Activated T-cell treated with anti-CD3 and anti-CD28 coated beads, Interleukin-2, amount 50 U/mL, for 4 hours (primary cell): Measurements from ENCODE around the gene WDR43. TPM values are rescaled to one million over a fixed set of nuclear protein-coding genes. Genes with fewer than 3 reads are reported as not detected.

ENCODE experiments used
- ATAC-seq, 2 donors: fragments of 200-7000 bp; cut with Tn5 transposase; one replicate each; pipeline ENCODE4 v1.10.0; 2021
- DNase-seq: peaks from one replicate; pipeline ENCODE4 v3.0.0-alpha.2; 2020
- H3K27me3 Mint-ChIP-seq: one replicate; pipeline ENCODE4 v1.8.0; 2021; ENCODE audit warnings: low read depth, mixed read lengths
- H3K36me3 Mint-ChIP-seq: one replicate; pipeline ENCODE4 v1.8.0; 2022; ENCODE audit warnings: mixed read lengths; ENCODE audit not compliant: insufficient read depth
- H3K4me1 Mint-ChIP-seq: one replicate; pipeline ENCODE4 v1.8.0; 2021; ENCODE audit warnings: low read depth, mixed read lengths
- H3K4me3 Mint-ChIP-seq: one replicate; pipeline ENCODE4 v1.8.0; 2021; ENCODE audit warnings: mild to moderate bottlenecking, moderate library complexity, mixed read lengths
- H3K9me3 Mint-ChIP-seq: one replicate; pipeline ENCODE4 v1.8.0; 2021; ENCODE audit warnings: mixed read lengths
- total RNA-seq, 3 donors: library from RNA; stranded (reverse); gene quantifications; one replicate each; pipeline ENCODE4 v1.2.1, GENCODE V29; 2021

WDR43 gene, protein sequence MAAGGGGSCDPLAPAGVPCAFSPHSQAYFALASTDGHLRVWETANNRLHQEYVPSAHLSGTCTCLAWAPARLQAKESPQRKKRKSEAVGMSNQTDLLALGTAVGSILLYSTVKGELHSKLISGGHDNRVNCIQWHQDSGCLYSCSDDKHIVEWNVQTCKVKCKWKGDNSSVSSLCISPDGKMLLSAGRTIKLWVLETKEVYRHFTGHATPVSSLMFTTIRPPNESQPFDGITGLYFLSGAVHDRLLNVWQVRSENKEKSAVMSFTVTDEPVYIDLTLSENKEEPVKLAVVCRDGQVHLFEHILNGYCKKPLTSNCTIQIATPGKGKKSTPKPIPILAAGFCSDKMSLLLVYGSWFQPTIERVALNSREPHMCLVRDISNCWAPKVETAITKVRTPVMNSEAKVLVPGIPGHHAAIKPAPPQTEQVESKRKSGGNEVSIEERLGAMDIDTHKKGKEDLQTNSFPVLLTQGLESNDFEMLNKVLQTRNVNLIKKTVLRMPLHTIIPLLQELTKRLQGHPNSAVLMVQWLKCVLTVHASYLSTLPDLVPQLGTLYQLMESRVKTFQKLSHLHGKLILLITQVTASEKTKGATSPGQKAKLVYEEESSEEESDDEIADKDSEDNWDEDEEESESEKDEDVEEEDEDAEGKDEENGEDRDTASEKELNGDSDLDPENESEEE
- 100 to 1,000 TPM; 230 to 254 (median 250) TPM for total RNA-seq

GRCh38 chr2:28894470-28895188, at the start of gene WDR43:
TSS of gene WDR43 (plus strand) at chr2:28894667. CDS start at chr2:28894699, 32 bp downstream.
- Mint-ChIP-seq H3K4me1 (peaks cover 34% of the 10 kb centered on the region), H3K27me3 (no peaks in the 10 kb centered on the region), H3K4me3 (peak within 1 kb of the TSS; percentile 98), H3K36me3 (peaks cover 19% of the 10 kb centered on the region), H3K9me3 (no peaks in the 10 kb centered on the region)
- DNase-seq: peak; percentile 97
- ATAC-seq: peak; percentile 89 to 90

DNA sequence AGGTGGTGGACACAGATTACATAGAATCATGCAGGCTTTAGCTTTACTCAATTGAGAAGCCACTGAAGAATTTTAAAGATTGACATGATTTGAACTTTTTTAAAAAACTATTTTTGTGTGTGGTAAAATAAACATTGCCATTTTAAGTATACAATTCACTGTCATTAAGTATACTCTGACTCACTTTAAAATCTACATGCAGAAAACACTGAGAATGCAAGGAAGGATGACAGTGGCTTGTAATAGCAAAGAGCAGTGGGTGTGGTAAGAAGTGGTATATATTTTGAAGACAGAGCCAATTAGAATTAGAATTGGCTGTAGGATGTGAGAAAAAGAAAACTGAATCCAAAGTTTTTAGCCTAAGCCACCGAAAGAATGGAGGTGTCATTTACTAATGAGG, 39.3 kb upstream of the WDR43 start:
- H3K4me1 Mint-ChIP-seq: no peaks in the 10 kb centered on the region
- peaks cover 22% of the 10 kb centered on the region for H3K36me3 Mint-ChIP-seq
- no peak for DNase-seq
- ATAC-seq: no peak
- H3K9me3 Mint-ChIP-seq: no peaks in the 10 kb centered on the region
- H3K27me3 Mint-ChIP-seq: no peaks in the 10 kb centered on the region
- no peak overlapping the region for H3K4me3 Mint-ChIP-seq

DNA sequence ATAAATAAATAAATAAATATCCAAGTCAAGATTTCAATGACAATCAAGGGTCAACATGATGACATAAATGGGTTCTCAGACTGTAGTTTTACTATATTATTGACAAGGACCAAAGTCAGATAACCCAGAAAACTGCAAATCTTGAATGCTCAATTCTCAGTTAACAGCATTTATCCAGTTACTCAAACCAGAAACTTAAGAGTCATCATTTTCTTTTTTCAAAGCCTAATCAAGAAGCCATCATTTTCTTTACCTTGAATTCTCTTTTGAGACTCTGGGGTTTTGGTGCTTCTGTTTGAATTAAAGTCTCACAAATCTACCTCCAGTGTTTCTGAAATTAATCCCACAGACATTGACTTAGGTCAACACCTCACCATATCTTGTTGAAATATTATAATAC, 38.5 kb upstream of the WDR43 start:
- peaks cover 28% of the 10 kb centered on the region for H3K36me3 Mint-ChIP-seq
- no peaks in the 10 kb centered on the region for H3K4me1 Mint-ChIP-seq
- H3K4me3 Mint-ChIP-seq: no peak overlapping the region
- no peak for ATAC-seq
- DNase-seq: no peak
- H3K9me3 Mint-ChIP-seq: no peaks in the 10 kb centered on the region
- H3K27me3 Mint-ChIP-seq: no peaks in the 10 kb centered on the region

- Mint-ChIP-seq H3K27me3 (no peaks in the 10 kb centered on the region), H3K4me1 (peaks cover 41% of the 10 kb centered on the region), H3K9me3 (no peaks in the 10 kb centered on the region), H3K36me3 (peaks cover 19% of the 10 kb centered on the region), H3K4me3 (peak overlapping the region; percentile 99)
- no peak for DNase-seq
- ATAC-seq: no peak
These were observed 25.9 kb upstream of the WDR43 start for GRCh38 chr2:28868611-28869010.

GRCh38 chr2:28869494-28870145, 24.8 kb upstream of the WDR43 start:
- DNase-seq (no peak), ATAC-seq (peak; percentile 20 to 27)
- peaks cover 12% of the 10 kb centered on the region for H3K36me3 Mint-ChIP-seq
- H3K4me1 Mint-ChIP-seq: peaks cover 35% of the 10 kb centered on the region
- peak overlapping the region; percentile 99 for H3K4me3 Mint-ChIP-seq
- no peaks in the 10 kb centered on the region for H3K27me3 Mint-ChIP-seq
- H3K9me3 Mint-ChIP-seq: no peaks in the 10 kb centered on the region

- Mint-ChIP-seq H3K4me3 (peak within 1 kb of the TSS; percentile 99), H3K27me3 (peaks cover 1% of the 10 kb centered on the region), H3K36me3 (peaks cover 9% of the 10 kb centered on the region), H3K4me1 (peaks cover 30% of the 10 kb centered on the region), H3K9me3 (no peaks in the 10 kb centered on the region)
- DNase-seq (peak; percentile 97), ATAC-seq (peak; percentile 97)
These were observed 24.1 kb upstream of the WDR43 start, which contains the start of gene TRMT61B for GRCh38 chr2:28870146-28870891. TSS of gene TRMT61B (minus strand) at chr2:28870309. CDS start at chr2:28870277, 32 bp downstream.

DNA sequence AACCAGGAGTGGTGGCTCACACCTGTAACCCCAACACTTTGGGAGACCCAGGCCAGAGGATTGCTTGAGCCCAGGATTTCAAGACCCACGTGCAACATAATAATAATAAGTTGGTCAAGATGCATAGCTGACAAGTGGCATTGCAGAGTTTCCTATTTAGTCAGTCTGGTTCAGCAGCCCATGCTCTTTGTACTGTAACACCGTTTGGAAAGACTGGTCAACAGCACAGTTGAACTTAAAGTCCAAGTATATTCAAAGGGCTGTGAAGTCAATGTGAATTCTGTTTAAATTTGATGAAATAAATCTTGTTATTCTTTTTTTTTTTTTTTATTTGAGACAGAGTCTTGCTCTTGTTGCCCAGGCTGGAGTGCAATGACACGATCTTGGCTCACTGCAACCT, 22.8 kb upstream of the WDR43 start:
- H3K4me1 Mint-ChIP-seq: peaks cover 24% of the 10 kb centered on the region
- no peak overlapping the region for H3K4me3 Mint-ChIP-seq
- DNase-seq (no peak), ATAC-seq (no peak)
- H3K27me3 Mint-ChIP-seq: peaks cover 14% of the 10 kb centered on the region
- peaks cover 8% of the 10 kb centered on the region for H3K36me3 Mint-ChIP-seq
- no peaks in the 10 kb centered on the region for H3K9me3 Mint-ChIP-seq

- H3K4me1 Mint-ChIP-seq: no peaks in the 10 kb centered on the region
- ATAC-seq (no peak), DNase-seq (no peak)
These were observed 14.3 kb upstream of the WDR43 start for GRCh38 chr2:28880193-28880592.

DNA sequence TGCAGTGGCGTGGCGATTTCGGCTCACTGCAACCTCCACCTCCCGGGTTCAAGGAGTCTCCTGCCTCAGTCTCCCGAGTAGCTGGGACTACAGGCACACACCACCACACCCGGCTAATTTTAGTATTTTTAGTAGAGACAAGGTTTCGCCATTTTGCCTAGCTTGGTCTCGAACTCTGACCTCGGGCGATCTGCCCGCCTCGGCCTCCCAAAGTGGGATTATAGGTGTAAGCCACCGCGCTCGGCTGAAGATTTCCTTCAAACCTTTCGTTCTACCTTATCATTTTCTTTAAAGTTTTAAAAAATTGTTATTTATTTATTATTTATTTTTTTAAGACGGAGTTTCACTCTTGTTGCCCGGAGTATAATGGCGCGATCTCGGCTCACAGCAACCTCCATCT, 979 bp upstream of the WDR43 start:
- Mint-ChIP-seq H3K36me3 (peaks cover 16% of the 10 kb centered on the region), H3K4me3 (peak overlapping the region; percentile 85), H3K9me3 (no peaks in the 10 kb centered on the region), H3K27me3 (no peaks in the 10 kb centered on the region), H3K4me1 (peaks cover 26% of the 10 kb centered on the region)
- no peak for ATAC-seq
- no peak for DNase-seq

More at GRCh38 chr2:28880193-28880592, 14.3 kb upstream of the WDR43 start:
- Mint-ChIP-seq H3K27me3 (peaks cover 35% of the 10 kb centered on the region), H3K9me3 (no peaks in the 10 kb centered on the region), H3K36me3 (no peaks in the 10 kb centered on the region), H3K4me3 (no peak overlapping the region)

DNA sequence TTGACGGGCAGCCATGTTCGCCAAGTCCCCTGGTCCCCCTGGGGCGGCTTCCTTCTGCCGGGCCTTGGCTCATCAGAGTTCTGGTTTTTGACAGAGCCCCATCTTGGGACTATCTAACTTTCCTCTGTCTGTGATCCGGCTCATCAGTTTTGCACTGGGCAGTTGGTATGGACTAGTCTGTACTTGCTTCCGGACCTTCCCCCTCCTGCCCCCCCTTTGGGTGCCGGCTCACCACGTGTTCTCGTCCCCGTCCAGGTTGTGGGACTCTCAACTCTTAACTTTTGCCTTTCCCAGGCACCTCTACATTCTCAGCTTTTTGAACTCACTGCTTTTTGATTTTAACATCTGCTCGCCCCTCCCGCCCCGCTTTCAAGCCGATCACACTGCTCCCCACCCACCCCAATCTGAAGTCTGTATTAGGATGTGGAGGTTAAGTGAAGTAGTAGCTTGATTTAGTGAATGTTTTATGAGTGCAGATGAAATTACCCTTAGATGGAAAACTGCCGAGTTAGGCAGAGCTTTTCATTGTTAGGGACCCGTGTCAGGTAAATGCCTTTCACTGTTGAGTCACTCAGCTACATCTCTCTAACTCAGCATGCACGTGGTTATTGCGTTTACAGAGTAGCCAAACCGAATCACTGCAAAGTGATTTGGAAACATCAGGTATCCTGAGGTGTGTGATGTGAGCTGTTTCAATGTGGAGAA, 874 bp downstream of the WDR43 start:
- Mint-ChIP-seq H3K27me3 (no peaks in the 10 kb centered on the region), H3K4me3 (peak overlapping the region; percentile 98), H3K4me1 (peaks cover 39% of the 10 kb centered on the region), H3K36me3 (peaks cover 19% of the 10 kb centered on the region), H3K9me3 (no peaks in the 10 kb centered on the region)
- DNase-seq (peak; percentile 41), ATAC-seq (peak; percentile 42)

- Mint-ChIP-seq H3K27me3 (no peaks in the 10 kb centered on the region), H3K4me3 (peak overlapping the region; percentile 98), H3K36me3 (peaks cover 23% of the 10 kb centered on the region), H3K9me3 (no peaks in the 10 kb centered on the region), H3K4me1 (peaks cover 51% of the 10 kb centered on the region)
- DNase-seq: no peak
- no peak for ATAC-seq
These were observed 2.4 kb downstream of the WDR43 start for GRCh38 chr2:28896906-28897305.

GRCh38 chr2:28898048-28898447, 3.6 kb downstream of the WDR43 start:
- H3K36me3 Mint-ChIP-seq: peaks cover 31% of the 10 kb centered on the region
- no peaks in the 10 kb centered on the region for H3K27me3 Mint-ChIP-seq
- no peak for DNase-seq
- H3K9me3 Mint-ChIP-seq: no peaks in the 10 kb centered on the region
- H3K4me1 Mint-ChIP-seq: peaks cover 53% of the 10 kb centered on the region
- ATAC-seq: no peak
- H3K4me3 Mint-ChIP-seq: peak overlapping the region; percentile 98

DNA sequence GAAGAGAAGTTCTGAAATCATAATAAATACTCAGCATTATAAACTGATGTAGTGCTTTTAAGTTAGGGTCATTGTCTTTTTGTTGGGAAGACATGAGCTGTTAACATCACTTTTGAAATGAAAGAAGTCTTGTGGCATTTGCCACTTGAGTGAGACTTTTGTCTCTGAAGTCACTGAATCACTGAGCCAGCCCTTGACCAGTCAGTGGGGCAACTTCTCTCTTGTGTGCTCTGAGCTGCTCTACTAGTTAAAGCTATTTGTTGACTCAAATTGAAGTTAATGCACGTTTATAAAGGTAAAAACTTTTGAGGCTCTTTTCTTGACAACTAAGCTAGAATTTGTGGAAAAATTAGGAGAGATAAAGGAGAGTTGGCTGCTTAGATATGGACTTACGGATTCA, 6.7 kb downstream of the WDR43 start:
- Mint-ChIP-seq H3K9me3 (no peaks in the 10 kb centered on the region), H3K4me1 (peaks cover 60% of the 10 kb centered on the region), H3K27me3 (no peaks in the 10 kb centered on the region), H3K4me3 (no peak overlapping the region), H3K36me3 (peaks cover 42% of the 10 kb centered on the region)
- DNase-seq: no peak
- ATAC-seq: no peak
